HCT116 (cell line): ENCODE results near the gene TPMT. TPM values are rescaled to one million over a fixed set of nuclear protein-coding genes. Genes with fewer than 3 reads are reported as not detected.

ENCODE experiments used
- ATAC-seq: fragments of 200-7000 bp; cut with Tn5 transposase; 2 replicates; pipeline ENCODE4 v1.9.1; 2020; ENCODE audit warnings: mild to moderate bottlenecking, moderate library complexity
- BruUV-seq: library from RNA; stranded (reverse); fragments of 400-500 nt; replicated peaks from 2 replicates; lab custom pipeline; 2021; lab: Mats Ljungman, UMichigan
- CTCF ChIA-PET: fragments of 300-600 bp; sonication (Branson Sonifier 250); formaldehyde crosslinking; loops from one replicate; lab custom pipeline; 2021; ENCODE audit warnings: antibody characterized with exemption; lab: Charles Lee
- POLR2A ChIA-PET: fragments of 300-600, 350-600 bp; sonication (Branson Sonifier 250); formaldehyde crosslinking; loops from one replicate; lab custom pipeline; 2021; ENCODE audit warnings: antibody characterized with exemption; lab: Charles Lee
- RAD21 ChIA-PET, 2 experiments: fragments of 300-600 bp; sonication (Branson Sonifier 250); formaldehyde crosslinking; loops; one replicate each; lab custom pipeline; 2023; ENCODE audit warnings: low total read pairs in 2 of 2; ENCODE audit not compliant: uncharacterized antibody in 2 of 2, unreplicated experiment in 2 of 2, low non-redundant PET in 1 of 2; lab: Charles Lee
- DNase-seq: peaks from one replicate; pipeline ENCODE4 v3.0.0-alpha.2; 2010; ENCODE audit warnings: low read depth, low spot score
- H2AFZ ChIP-seq: fragments of 200-600 bp; shearing (Covaris generic), sonication (generic); 2 replicates; pipeline ENCODE4 v1.6.1; 2017; ENCODE audit warnings: low read depth, mixed run types, mixed read lengths, antibody characterized with exemption, low read length; ENCODE audit not compliant: poor library complexity, severe bottlenecking
- H3K27ac ChIP-seq: 2 replicates; pipeline ENCODE4 v1.5.1; 2012; ENCODE audit warnings: low read depth, low read length
- H3K27me3 ChIP-seq: fragments of 200-600 bp; sonication (generic); 2 replicates; pipeline ENCODE4 v1.6.1; 2016; ENCODE audit warnings: mixed run types, low read length, mixed read lengths; ENCODE audit not compliant: insufficient read depth
- H3K36me3 ChIP-seq, 2 experiments: fragments of 200-500 bp in 1 of 2; fragments of 200-600 bp in 1 of 2; sonication (Bioruptor generic) in 1 of 2; sonication (generic) in 1 of 2; 2 replicates each; pipeline versions ENCODE4 v1.5.1 to v1.6.1; 2014 to 2016; ENCODE audit warnings: low read length in 2 of 2, inconsistent platforms in 1 of 2, mixed read lengths in 1 of 2, mixed run types in 1 of 2; ENCODE audit not compliant: insufficient read depth in 2 of 2, control insufficient read depth in 1 of 2
- H3K4me1 ChIP-seq, 2 experiments: fragments of 200-600 bp in 1 of 2; sonication (generic) in 1 of 2; 2 replicates each; pipeline versions ENCODE4 v1.5.1 to v1.6.1; 2012 to 2017; ENCODE audit warnings: low read length in 2 of 2, inconsistent platforms in 1 of 2, mild to moderate bottlenecking in 1 of 2, mixed read lengths in 1 of 2, mixed run types in 1 of 2, moderate library complexity in 1 of 2; ENCODE audit not compliant: insufficient read depth in 2 of 2, control insufficient read depth in 1 of 2
- H3K4me2 ChIP-seq: fragments of 200-600 bp; sonication (generic); 2 replicates; pipeline ENCODE4 v1.6.1; 2017; ENCODE audit warnings: mixed run types, low read length, mixed read lengths
- H3K4me3 ChIP-seq, 2 experiments: fragments of 200-600 bp in 1 of 2; sonication (generic) in 1 of 2; replicated peaks in 1 of 2; 2 replicates each; pipeline ENCODE4 v1.5.1; 2011 to 2016; ENCODE audit warnings: low read length in 2 of 2, control low read depth in 1 of 2, low read depth in 1 of 2, mild to moderate bottlenecking in 1 of 2, mixed read lengths in 1 of 2, mixed run types in 1 of 2
- H3K79me2 ChIP-seq: fragments of 200-600 bp; sonication (generic); 2 replicates; pipeline ENCODE4 v1.6.1; 2017; ENCODE audit warnings: mild to moderate bottlenecking, mixed run types, low read length, moderate library complexity, mixed read lengths; ENCODE audit not compliant: insufficient read depth
- H3K9ac ChIP-seq: fragments of 200-600 bp; sonication (generic); 2 replicates; pipeline ENCODE4 v1.6.1; 2016; ENCODE audit warnings: low read length, mixed read lengths
- H3K9me2 ChIP-seq: fragments of 200-600 bp; sonication (generic), shearing (Covaris generic); 2 replicates; pipeline ENCODE4 v1.6.1; 2017; ENCODE audit warnings: mixed run types, mild to moderate bottlenecking, moderate library complexity; ENCODE audit not compliant: insufficient read depth
- H3K9me3 ChIP-seq, 2 experiments: fragments of 200-500 bp in 1 of 2; fragments of 200-600 bp in 1 of 2; sonication (Bioruptor generic) in 1 of 2; sonication (generic) in 1 of 2; 2 replicates each; pipeline ENCODE4 v1.6.1; 2014 to 2017; ENCODE audit warnings: low read length in 2 of 2, mixed read lengths in 2 of 2, inconsistent platforms in 1 of 2, low read depth in 1 of 2, mild to moderate bottlenecking in 1 of 2, mixed run types in 1 of 2, moderate library complexity in 1 of 2; ENCODE audit not compliant: control insufficient read depth in 1 of 2, insufficient read depth in 1 of 2
- H4K20me1 ChIP-seq: fragments of 200-600 bp; sonication (generic), shearing (Covaris generic); 2 replicates; pipeline ENCODE4 v1.6.1; 2017; ENCODE audit warnings: mixed run types, mild to moderate bottlenecking, moderate library complexity; ENCODE audit not compliant: insufficient read depth
- CEBPB ChIP-seq: IDR thresholded peaks from 2 replicates; pipeline ENCODE4 v1.6.1; 2012; ENCODE audit warnings: low read depth
- EZH2 ChIP-seq: fragments of 200-600 bp; sonication (generic); IDR thresholded peaks from 2 replicates; pipeline ENCODE4 v1.6.1; 2017; ENCODE audit warnings: antibody characterized with exemption, mixed run types
- EZH2phosphoT487 ChIP-seq: fragments of 200-600 bp; IDR thresholded peaks from 2 replicates; pipeline ENCODE4 v1.6.1; 2018; ENCODE audit warnings: antibody characterized with exemption, borderline replicate concordance
- MAX ChIP-seq: IDR thresholded peaks from 2 replicates; pipeline ENCODE4 v1.6.1; 2012
- REST ChIP-seq: IDR thresholded peaks from 2 replicates; pipeline ENCODE4 v1.6.1; 2012; ENCODE audit warnings: low read depth
- SIN3A ChIP-seq: IDR thresholded peaks from 2 replicates; pipeline ENCODE4 v1.6.1; 2012; ENCODE audit warnings: low read depth
- SRF ChIP-seq: IDR thresholded peaks from 2 replicates; pipeline ENCODE4 v1.6.1; 2012; ENCODE audit warnings: low read depth
- ZNF274 ChIP-seq: fragments of 200-500 bp; sonication (Bioruptor generic); IDR thresholded peaks from 2 replicates; pipeline ENCODE4 v1.6.1; 2014; ENCODE audit warnings: mild to moderate bottlenecking, low read depth, low read length, inconsistent platforms
- intact Hi-C: fragments of 100-400 bp; cut with micrococcal nuclease; formaldehyde crosslinking; loops from 2 replicates; pipeline ENCODE4 v1.10.0; 2022
- total RNA-seq: library from RNA; stranded (reverse); gene quantifications from one replicate; pipeline ENCODE4 v1.2.1, GENCODE V29; 2021; ENCODE audit not compliant: unreplicated experiment

The TPMT gene
- total RNA-seq, 1 experiment from 2014 or later, result 10.1 TPM

GRCh38 chr6:18117136-18117535, 37.7 kb downstream of the TPMT start:
- H3K9me2 ChIP-seq, result no peaks in the 10 kb centered on the region
- H2AFZ ChIP-seq, result no peak overlapping the region
- no peaks in the 10 kb centered on the region for H4K20me1 ChIP-seq
- no TSS peak for BruUV-seq
- no peaks in the 10 kb centered on the region for H3K79me2 ChIP-seq
- H3K36me3 ChIP-seq, result no peaks in the 10 kb centered on the region
- H3K4me3 ChIP-seq, result no peak overlapping the region
- no peaks in the 10 kb centered on the region for H3K4me1 ChIP-seq
- DNase-seq (no peak), ATAC-seq (no peak)
- no peaks in the 10 kb centered on the region for H3K27me3 ChIP-seq
- ChIA-PET POLR2A (no interaction called here), RAD21 (no interaction called here), CTCF (no interaction called here)
- H3K9ac ChIP-seq, result no peak overlapping the region
- no peak overlapping the region for H3K4me2 ChIP-seq
- no peak overlapping the region for H3K27ac ChIP-seq
- intact Hi-C loops, result no loop called here
- TF ChIP-seq SRF, result no peak
- TF ChIP-seq ZNF274, result no peak
- TF ChIP-seq REST, result no peak
- TF ChIP-seq EZH2, result no peak
- no peak for TF ChIP-seq EZH2phosphoT487
- no peak for TF ChIP-seq CEBPB
- TF ChIP-seq MAX, result no peak
- TF ChIP-seq SIN3A, result no peak
- H3K9me3 ChIP-seq, result no peaks in the 10 kb centered on the region
